HepG2 (cell line): ENCODE data around the gene PSMG3. TPM values are rescaled to one million over a fixed set of nuclear protein-coding genes. Genes with fewer than 3 reads are reported as not detected.

Source experiments
- FOXC1 ChIP-seq: sonication (generic); formaldehyde crosslinking; IDR thresholded peaks from 2 replicates; pipeline ENCODE4 v1.8.0; 2022; ENCODE audit warnings: mild to moderate bottlenecking, missing genetic modification reagents, borderline replicate concordance
- HNRNPH1 ChIP-seq: fragments of 200-400 bp; formaldehyde crosslinking; optimal IDR thresholded peaks from 2 replicates; pipeline ENCODE3; 2017; ENCODE audit warnings: mild to moderate bottlenecking, low read depth, low read length
- NFE2L2 ChIP-seq: fragments of 150-350 bp; IDR thresholded peaks from 2 replicates; pipeline ENCODE4 v1.6.1; 2014; ENCODE audit warnings: low read length
- SP1 ChIP-seq, 2 experiments: fragments of 450-650 bp in 1 of 2; sonication (generic) in 1 of 2; formaldehyde crosslinking in 1 of 2; IDR thresholded peaks; 2 replicates each; pipeline versions ENCODE4 v1.4.0 to v1.6.1; 2016 to 2020; ENCODE audit warnings: missing genetic modification reagents in 1 of 2
- ZNF484 ChIP-seq: sonication (generic); formaldehyde crosslinking; IDR thresholded peaks from 2 replicates; pipeline ENCODE4 v1.5.1; 2020; ENCODE audit warnings: mild to moderate bottlenecking, low read depth, missing genetic modification reagents, borderline replicate concordance
- ZNF816 ChIP-seq: sonication (generic); formaldehyde crosslinking; IDR thresholded peaks from 2 replicates; pipeline ENCODE4 v1.8.0; 2022; ENCODE audit warnings: missing genetic modification reagents, mild to moderate bottlenecking, borderline replicate concordance
- polyA plus RNA-seq, 8 experiments: library from polyadenylated mRNA; depleted of rRNA in 3 of 8; stranded (reverse) in 7 of 8; unstranded in 1 of 8; fragments of >200 nt; fragmentation: Illumina TruSeq in 4 of 8; extraction: Trizol in 4 of 8; gene quantifications; 2 replicates each; pipeline versions ENCODE4 v1.2.1 to v1.2.3, GENCODE V29; 2011 to 2016; ENCODE audit warnings: low read depth in 4 of 8, missing spikeins in 1 of 8, mixed read lengths in 1 of 8; ENCODE audit not compliant: insufficient read depth in 1 of 8
- total RNA-seq, 5 experiments: library from RNA; depleted of rRNA; stranded (reverse); fragments of >200 nt; fragmentation: Illumina TruSeq; extraction: Trizol; gene quantifications; 2 replicates each; pipeline ENCODE4 v1.2.3, GENCODE V29; 2016; ENCODE audit warnings: low read depth in 1 of 5
- TF ChIP-seq, protein P1 (sequence below): sonication (generic); formaldehyde crosslinking; IDR thresholded peaks from one replicate; pipeline ENCODE4 v1.5.1; 2020; ENCODE audit warnings: mild to moderate bottlenecking, missing genetic modification reagents; ENCODE audit errors: not compliant biosample characterization
- TF ChIP-seq, protein P2 (sequence below): sonication (generic); formaldehyde crosslinking; IDR thresholded peaks from 2 replicates; pipeline ENCODE4 v1.4.0; 2020; ENCODE audit warnings: missing genetic modification reagents

Gene PSMG3
- total and polyA plus RNA-seq, 2 of the 13 experiments (the other 11 are each of a cell fraction or from before 2014, with no cell fraction given) = 29.6 to 48.4 TPM

DNA sequence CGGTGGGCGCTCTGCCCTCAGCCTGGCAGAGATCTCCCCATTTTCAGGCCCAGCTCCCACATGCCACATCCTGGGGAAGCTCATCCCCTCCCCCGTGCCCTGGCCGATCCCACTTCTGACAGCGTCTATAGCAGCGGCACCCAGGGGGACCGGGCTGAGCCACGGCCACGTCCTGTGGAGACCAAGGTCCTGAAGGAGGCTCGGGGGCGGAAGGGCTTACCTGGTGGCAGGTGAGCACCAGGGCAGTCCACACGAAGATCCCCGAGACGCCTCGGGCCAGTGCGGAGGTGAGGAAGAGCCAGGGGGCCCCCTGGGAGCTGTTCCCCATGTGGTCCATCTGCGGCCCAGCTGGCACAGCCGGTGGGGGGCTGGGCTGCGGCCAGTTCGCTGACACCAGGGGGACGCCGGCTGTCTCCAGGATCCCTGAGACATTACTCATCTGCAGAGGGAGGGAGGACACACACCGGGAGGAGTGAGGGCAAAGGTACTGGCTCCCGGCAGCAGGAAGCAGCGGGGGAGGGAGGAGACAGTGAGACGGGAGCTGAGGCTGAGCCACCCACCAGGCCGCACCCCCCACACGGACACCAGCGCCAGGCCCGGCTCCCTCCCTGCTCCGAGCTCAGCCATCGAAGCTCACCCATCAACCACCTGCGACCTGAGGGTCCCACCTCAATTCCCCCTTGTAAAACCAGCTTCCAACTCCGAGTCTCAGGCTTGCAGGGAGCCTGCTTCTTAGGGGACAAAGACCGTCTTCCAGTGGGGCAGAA is 14.6 kb downstream of the PSMG3 start (continued):
- no peak for TF ChIP-seq ZNF816
- TF ChIP-seq FOXC1 = 0 out of 2 replicates have a peak, but pooled peaks have one; percentile 22
- TF ChIP-seq NFE2L2 = no peak
- TF ChIP-seq, protein P1, sequence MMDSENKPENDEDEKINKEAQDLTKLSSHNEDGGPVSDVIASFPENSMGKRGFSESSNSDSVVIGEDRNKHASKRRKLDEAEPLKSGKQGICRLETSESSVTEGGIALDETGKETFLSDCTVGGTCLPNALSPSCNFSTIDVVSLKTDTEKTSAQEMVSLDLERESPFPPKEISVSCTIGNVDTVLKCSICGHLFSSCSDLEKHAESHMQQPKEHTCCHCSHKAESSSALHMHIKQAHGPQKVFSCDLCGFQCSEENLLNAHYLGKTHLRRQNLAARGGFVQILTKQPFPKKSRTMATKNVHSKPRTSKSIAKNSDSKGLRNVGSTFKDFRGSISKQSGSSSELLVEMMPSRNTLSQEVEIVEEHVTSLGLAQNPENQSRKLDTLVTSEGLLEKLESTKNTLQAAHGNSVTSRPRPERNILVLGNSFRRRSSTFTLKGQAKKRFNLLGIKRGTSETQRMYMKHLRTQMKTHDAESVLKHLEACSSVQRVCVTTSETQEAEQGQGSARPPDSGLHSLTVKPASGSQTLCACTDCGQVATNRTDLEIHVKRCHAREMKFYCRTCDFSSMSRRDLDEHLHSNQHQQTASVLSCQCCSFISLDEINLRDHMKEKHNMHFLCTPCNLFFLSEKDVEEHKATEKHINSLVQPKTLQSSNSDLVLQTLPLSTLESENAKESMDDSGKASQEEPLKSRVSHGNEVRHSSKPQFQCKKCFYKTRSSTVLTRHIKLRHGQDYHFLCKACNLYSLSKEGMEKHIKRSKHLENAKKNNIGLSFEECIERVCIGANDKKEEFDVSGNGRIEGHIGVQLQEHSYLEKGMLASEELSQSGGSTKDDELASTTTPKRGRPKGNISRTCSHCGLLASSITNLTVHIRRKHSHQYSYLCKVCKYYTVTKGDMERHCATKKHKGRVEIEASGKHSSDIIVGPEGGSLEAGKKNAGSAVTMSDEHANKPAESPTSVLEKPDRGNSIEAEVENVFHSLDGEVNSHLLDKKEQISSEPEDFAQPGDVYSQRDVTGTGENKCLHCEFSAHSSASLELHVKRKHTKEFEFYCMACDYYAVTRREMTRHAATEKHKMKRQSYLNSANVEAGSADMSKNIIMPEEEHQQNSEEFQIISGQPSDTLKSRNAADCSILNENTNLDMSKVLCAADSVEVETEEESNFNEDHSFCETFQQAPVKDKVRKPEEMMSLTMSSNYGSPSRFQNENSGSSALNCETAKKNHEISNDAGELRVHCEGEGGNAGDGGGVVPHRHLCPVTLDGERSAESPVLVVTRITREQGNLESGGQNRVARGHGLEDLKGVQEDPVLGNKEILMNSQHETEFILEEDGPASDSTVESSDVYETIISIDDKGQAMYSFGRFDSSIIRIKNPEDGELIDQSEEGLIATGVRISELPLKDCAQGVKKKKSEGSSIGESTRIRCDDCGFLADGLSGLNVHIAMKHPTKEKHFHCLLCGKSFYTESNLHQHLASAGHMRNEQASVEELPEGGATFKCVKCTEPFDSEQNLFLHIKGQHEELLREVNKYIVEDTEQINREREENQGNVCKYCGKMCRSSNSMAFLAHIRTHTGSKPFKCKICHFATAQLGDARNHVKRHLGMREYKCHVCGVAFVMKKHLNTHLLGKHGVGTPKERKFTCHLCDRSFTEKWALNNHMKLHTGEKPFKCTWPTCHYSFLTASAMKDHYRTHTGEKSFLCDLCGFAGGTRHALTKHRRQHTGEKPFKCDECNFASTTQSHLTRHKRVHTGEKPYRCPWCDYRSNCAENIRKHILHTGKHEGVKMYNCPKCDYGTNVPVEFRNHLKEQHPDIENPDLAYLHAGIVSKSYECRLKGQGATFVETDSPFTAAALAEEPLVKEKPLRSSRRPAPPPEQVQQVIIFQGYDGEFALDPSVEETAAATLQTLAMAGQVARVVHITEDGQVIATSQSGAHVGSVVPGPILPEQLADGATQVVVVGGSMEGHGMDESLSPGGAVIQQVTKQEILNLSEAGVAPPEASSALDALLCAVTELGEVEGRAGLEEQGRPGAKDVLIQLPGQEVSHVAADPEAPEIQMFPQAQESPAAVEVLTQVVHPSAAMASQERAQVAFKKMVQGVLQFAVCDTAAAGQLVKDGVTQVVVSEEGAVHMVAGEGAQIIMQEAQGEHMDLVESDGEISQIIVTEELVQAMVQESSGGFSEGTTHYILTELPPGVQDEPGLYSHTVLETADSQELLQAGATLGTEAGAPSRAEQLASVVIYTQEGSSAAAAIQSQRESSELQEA (CRISPR knock-in tag) = no peak
- TF ChIP-seq, protein P2, sequence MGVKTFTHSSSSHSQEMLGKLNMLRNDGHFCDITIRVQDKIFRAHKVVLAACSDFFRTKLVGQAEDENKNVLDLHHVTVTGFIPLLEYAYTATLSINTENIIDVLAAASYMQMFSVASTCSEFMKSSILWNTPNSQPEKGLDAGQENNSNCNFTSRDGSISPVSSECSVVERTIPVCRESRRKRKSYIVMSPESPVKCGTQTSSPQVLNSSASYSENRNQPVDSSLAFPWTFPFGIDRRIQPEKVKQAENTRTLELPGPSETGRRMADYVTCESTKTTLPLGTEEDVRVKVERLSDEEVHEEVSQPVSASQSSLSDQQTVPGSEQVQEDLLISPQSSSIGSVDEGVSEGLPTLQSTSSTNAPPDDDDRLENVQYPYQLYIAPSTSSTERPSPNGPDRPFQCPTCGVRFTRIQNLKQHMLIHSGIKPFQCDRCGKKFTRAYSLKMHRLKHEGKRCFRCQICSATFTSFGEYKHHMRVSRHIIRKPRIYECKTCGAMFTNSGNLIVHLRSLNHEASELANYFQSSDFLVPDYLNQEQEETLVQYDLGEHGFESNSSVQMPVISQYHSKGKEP (CRISPR knock-in tag) = no peak
- no peak for TF ChIP-seq ZNF484
- no peak for TF ChIP-seq HNRNPH1
- TF ChIP-seq SP1 (IDR thresholded peaks at IDR 0.05) = no peak
- peak; percentile 10; the same call in 1 of the 2 replicates for TF ChIP-seq SP1 (CRISPR knock-in tag; IDR thresholded peaks at IDR 0.05)
